HG03378 (cell line): ENCODE measurements around the gene TBC1D5.
"Not testable (repeated sequence)": the region's sequence is repeated elsewhere in the genome, so short reads cannot be mapped to it uniquely, and the experiment has no call there.

ENCODE experiments used
- ATAC-seq: cut with Tn5 transposase; IDR thresholded peaks from one replicate; pipeline ENCODE4 v1.9.1; 2021; ENCODE audit warnings: mild to moderate bottlenecking, moderate library complexity; ENCODE audit not compliant: unreplicated experiment

TBC1D5 gene

GRCh38 chr3:17500618-17501017, 241.8 kb downstream of the TBC1D5 start:
- ATAC-seq, result no peak

DNA sequence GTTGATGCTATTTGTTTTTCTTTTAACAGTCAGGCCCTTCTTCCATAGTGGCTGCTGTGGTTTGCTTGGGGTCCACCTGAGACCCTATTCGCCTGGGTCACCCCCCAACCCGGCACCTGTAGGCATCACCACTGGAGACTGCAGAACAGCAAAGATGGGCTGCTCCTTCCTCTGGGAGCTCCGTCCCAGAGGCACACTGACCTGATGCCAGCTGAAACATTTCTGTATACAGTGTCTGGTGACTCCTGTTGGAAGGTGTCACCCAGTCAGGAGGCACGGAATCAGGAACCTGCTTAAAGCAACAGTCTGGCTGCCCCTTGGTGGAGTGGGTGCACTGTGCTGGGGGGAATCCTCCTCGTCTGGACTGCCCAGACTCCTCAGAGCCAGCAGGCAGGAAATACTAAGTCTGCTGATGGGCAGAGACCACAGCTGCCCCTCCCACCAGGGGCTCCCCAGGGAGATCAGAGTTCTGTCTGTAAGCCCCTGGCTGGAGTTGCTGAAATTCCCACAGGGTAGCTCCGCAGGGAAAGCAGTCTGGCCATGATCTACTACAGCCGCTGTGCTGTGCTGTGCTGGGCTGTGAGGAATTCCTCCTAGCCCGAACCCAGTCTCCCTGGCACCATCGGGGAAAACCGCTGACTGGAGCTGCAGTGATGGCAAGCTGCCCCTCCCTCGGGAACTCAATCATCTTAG, 248.2 kb downstream of the TBC1D5 start:
- ATAC-seq, result no peak

- ATAC-seq, result no peak
Observed at GRCh38 chr3:17491601-17492000, 250.8 kb downstream of the TBC1D5 start.

GRCh38 chr3:17491190-17491589, 251.2 kb downstream of the TBC1D5 start:
- ATAC-seq, result not testable (repeated sequence)

DNA sequence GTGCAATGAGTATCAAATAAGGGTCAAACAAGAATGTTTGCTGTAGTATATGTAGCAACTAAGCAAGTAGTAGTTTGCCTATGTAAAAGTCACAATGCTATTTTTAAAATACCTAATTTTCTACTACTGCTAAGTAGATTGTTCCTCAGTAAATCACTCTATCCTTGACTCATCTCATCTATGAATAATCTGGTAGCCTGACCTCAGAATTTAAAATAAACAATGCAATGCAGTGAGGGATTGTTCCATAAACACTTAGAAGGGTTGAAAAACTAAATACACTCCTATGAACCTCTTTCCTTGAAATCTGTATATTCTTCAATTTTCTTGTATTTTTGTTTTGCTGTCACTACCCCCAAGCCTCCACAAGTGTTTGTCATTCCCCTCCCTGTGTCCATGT, 253.3 kb downstream of the TBC1D5 start:
- ATAC-seq, result no peak

- ATAC-seq, result no peak
Observed at GRCh38 chr3:17481116-17481515, 261.3 kb downstream of the TBC1D5 start.

- no peak for ATAC-seq
Observed at GRCh38 chr3:17479681-17480405, 262.6 kb downstream of the TBC1D5 start.

GRCh38 chr3:17478673-17479072, 263.8 kb downstream of the TBC1D5 start:
- no peak for ATAC-seq

DNA sequence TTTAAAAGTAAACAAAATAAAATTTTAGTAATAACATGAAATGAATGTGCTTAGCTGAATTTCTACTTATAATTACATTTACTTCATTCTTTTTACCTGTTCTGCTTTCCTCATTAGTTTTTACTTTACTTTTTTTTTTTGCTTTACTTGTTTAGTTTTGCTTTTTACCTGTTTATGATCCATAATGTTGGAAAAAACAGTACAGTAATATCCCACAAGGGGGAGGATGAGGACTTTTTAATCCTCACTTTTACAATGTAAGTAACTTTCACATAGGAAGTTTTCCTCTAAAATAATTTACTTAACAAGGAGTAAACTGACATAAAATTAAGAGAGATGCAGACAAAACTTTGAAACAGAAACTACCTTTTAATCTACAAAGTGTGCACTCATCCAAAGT, 268.7 kb downstream of the TBC1D5 start:
- ATAC-seq, result no peak

DNA sequence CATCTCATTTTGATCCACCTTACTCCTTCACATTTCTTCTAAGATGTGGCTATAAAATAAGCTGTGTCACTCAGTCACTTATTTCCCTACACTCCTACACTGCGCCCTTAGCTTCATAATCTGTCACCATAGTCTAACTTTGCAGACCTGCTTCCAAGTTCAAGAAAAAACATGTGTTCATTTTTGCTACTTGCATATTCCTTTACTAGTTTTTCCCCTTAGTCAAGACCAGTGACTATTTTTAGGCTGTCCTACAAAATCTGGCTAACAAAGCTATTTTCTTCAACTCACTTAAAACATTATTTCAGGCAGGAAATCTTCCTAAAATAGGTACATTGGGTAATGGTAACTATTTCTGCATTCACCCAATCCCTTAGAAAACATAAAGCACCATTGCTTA, 272.5 kb downstream of the TBC1D5 start:
- ATAC-seq, result no peak

DNA sequence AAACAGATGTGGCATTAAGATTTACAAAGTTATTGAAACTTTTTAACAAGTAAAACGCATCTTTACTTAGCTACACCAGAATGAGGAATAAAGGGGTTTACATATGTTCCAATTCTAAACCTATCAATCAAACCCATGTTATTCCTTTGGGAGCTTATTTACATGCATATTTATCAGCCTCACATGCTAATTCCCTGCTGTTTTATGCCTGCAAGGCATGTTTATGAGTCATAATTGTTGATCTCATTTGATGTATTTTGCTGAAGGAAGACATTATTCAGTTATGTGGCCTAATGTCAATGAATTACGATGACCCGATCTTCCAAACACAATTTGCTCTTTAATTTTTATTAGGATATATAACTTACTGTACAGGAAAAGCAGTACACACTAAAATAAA, 272.9 kb downstream of the TBC1D5 start:
- ATAC-seq, result no peak

DNA sequence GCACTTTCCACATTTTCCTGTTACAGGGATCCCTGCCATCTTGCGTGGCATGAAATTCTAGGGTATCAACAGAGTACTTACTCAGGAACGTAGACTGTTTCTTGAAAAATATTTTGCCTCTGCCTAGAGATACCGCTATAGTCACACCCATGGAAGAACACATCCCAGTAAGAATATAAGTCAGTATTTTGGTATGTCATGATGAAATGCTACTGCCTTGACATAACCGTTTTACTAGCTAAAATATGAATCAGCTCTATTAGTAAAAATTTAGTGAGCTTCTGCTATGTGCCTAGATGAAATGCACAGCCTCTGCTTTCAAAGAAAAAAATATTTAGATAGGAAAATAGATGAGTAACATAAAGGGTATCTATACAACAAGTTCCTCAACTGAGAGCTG, 276.4 kb downstream of the TBC1D5 start:
- ATAC-seq, result no peak

- no peak for ATAC-seq
Observed at GRCh38 chr3:17459470-17459993, 282.9 kb downstream of the TBC1D5 start.

DNA sequence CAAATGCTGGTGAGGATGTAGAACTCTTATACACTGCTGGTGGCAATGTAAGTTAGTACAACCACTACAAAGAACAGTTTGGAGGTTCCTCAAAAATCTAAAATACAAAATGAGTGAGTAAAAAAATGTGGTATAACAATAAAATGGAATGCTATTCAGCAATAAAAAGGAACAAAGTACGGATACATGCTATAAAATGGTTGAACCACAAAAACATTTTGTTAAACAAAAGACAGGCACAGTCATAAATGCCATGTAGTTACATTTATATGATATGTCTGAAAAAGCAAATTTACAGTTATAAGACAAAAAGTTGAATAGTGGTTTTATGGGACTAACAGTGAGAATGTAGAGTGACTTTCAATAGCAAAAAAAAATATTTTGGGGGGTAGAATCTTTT, 285.8 kb downstream of the TBC1D5 start:
- ATAC-seq, result no peak

- no peak for ATAC-seq
Observed at GRCh38 chr3:17456046-17456445, 286.4 kb downstream of the TBC1D5 start.

DNA sequence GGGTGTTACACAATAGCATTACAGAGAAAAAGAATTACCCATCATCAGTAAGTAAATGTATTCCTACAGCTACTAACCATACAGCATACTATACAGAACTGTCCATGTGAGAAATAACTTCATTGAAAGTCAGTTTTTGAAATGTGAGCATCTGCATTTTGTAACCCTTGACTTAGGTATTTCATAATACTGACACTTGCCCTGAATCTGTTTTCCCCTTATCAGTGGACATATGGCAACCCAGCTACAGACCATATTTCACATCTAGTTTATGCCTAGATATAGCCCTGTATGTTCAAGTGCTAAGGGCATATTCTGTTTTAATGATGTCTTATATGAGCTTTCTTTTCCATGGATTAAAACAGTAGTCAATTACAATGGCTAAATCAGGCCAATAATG, 297.6 kb downstream of the TBC1D5 start:
- ATAC-seq, result no peak

GRCh38 chr3:17443142-17443541, 299.3 kb downstream of the TBC1D5 start:
- ATAC-seq, result no peak

- no peak for ATAC-seq
Observed at GRCh38 chr3:17442332-17443049, 299.9 kb downstream of the TBC1D5 start.

DNA sequence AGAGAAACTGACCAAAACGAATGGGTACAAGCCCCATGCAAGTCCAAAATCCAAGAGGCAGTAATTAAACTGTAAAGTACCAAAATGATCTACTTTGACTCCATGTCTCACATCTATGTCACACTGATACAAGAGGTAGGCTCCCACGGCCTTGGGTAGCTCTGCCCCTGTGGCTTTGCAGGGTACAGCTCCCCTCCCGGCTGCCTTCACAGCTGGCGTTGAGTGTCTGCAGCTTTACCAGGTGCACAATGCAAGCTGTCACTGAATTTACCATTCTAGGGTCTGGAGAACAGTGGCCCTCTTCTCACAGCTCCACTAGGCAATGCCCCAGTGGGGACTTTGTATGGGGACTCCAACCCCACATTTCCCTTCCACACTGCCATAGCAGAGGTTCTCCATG, 308.6 kb downstream of the TBC1D5 start:
- ATAC-seq, result no peak

DNA sequence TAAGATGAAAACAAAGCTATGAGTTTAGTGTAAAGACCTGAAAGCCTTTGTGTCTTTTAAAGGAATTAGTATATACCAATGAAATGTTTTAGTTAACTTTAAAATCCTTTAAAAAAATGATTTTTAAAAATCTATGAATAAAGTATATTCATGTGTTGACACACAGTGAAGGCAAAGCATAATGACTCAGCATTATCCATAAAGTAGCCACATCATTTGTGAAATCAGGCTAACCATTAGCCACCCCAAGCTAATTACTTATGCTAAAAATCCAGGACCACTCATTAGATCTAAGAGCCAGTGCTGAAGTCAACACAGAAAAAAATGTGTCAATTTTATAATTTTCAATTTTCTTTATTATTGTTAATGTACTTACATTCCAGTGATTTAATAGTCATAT, 310.2 kb downstream of the TBC1D5 start:
- no peak for ATAC-seq

DNA sequence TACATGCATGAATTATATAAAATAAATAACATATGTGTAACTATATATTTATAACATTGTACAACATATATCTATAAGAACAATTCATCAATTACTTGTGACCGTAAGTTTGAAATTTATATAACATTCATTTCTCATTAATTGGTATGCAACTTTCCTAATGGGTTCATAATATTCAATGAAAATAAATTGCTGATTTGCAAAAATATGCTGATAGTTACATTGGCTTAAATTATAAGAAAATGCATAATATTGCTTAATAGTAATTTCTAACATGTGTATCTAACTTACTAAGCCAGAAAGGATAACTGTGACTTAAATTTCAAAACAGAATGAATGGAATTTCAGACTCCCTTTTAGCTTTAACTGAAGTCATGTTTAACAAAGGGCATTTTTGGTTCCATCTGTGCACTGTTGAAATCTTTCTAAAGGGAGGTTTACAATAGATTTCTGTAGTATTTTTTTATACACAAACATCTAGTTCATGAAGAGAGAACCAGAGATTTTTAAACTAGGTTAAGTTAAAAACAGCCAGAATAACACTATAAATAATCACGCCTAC, 310.9 kb downstream of the TBC1D5 start:
- ATAC-seq, result no peak
